Measurements from ENCODE around the gene GIMAP2.

GIMAP2 gene

GRCh38 chr7:150649080-150649385 is 36.5 kb upstream of the GIMAP2 start (continued):
- no peak for TF ChIP-seq PATZ1 (CRISPR knock-in tag; IDR thresholded peaks at IDR 0.05; ENCODE audit: borderline replicate concordance)
- no peak for TF ChIP-seq TCF4 (CRISPR knock-in tag; IDR thresholded peaks at IDR 0.05; ENCODE audit: borderline replicate concordance)
- TF ChIP-seq POU6F1 (CRISPR knock-in tag; IDR thresholded peaks at IDR 0.05; ENCODE audit: borderline replicate concordance, low read depth): no peak

GRCh38 chr7:150654692-150655091 is 30.8 kb upstream of the GIMAP2 start:
- ATAC-seq: no peak

More at GRCh38 chr7:150654692-150655091, 30.8 kb upstream of the GIMAP2 start:
- TF ChIP-seq ZNF8 (CRISPR knock-in tag; IDR thresholded peaks at IDR 0.05) (no peak), CSDC2 (CRISPR knock-in tag; IDR thresholded peaks at IDR 0.05) (no peak), ISL1 (CRISPR knock-in tag; IDR thresholded peaks at IDR 0.05) (no peak), ARNTL (CRISPR knock-in tag; IDR thresholded peaks at IDR 0.05; ENCODE audit: borderline replicate concordance, low read depth) (no peak), BACH2 (CRISPR knock-in tag; IDR thresholded peaks at IDR 0.05; ENCODE audit: borderline replicate concordance) (no peak), ZC3H10 (CRISPR knock-in tag; IDR thresholded peaks at IDR 0.05) (no peak), TSHZ2 (CRISPR knock-in tag; IDR thresholded peaks at IDR 0.05) (no peak), POU6F1 (CRISPR knock-in tag; IDR thresholded peaks at IDR 0.05; ENCODE audit: borderline replicate concordance, low read depth) (no peak), OSR1 (CRISPR knock-in tag; IDR thresholded peaks at IDR 0.05) (no peak), ZFP30 (CRISPR knock-in tag; IDR thresholded peaks at IDR 0.05) (no peak), PATZ1 (CRISPR knock-in tag; IDR thresholded peaks at IDR 0.05; ENCODE audit: borderline replicate concordance) (no peak), ESRRG (CRISPR knock-in tag; IDR thresholded peaks at IDR 0.05) (no peak), GLIS3 (CRISPR knock-in tag; IDR thresholded peaks at IDR 0.05) (no peak), CREB5 (CRISPR knock-in tag; IDR thresholded peaks at IDR 0.05; ENCODE audit: low read depth) (no peak), CSRNP3 (CRISPR knock-in tag; IDR thresholded peaks at IDR 0.05) (no peak), ZFP3 (CRISPR knock-in tag; IDR thresholded peaks at IDR 0.05) (no peak), PPARA (CRISPR knock-in tag; IDR thresholded peaks at IDR 0.05; ENCODE audit: borderline replicate concordance) (no peak), ZNF565 (CRISPR knock-in tag; conservative IDR thresholded peaks at IDR 0.05; ENCODE audit: low read depth) (no peak)
